ENCODE data around the gene THPO.
"Not testable (repeated sequence)": the region's sequence is repeated elsewhere in the genome, so short reads cannot be mapped to it uniquely, and the experiment has no call there.

Gene THPO

DNA sequence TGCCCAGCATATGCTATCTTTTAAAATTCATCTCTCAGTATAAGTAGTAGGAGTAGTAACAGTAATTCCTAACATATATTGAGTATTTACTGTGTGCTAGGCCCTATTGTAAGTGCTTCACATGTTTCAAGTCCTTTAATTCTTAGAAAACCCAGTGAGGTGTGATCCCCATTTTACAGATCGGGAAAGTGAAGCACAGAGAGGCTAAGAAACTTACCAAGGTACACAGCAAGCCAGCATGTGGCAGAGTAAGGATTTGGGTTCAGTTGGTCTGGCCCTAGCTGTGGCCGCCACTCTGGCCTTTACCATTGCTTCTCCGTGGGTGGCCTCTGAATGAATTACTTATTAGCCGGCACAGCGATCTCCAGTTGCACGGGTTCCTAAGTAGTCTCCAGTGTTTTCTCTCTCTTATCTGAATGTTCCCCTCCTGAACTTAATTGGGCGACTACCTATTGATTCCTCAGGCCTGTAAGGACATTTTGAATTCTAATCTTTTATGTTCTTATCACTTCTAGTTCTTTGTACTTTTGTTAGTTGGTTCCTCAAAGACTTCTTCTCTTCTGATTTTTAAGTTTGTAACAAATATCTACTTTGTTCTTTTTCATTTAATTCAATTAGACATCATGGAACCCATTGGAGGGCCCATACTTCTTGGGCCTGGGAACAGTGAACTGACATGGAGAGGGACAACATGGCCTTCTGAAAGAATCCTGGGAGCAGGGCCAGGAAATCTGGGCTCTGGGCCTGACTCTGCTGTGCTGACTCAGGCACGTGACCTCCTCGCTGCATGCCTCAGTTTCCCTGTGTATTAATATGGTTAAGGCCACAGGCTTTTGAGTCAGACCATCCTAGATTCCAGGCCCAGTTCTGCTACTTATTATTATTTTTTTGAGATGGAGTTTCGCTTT is 28.2 kb downstream of the THPO start:
- DNase-seq (ENCODE audit: low read depth): no peak

- DNase-seq (ENCODE audit: low read depth): no peak
Measured at GRCh38 chr3:184348057-184348382, 30.0 kb downstream of the THPO start.

DNA sequence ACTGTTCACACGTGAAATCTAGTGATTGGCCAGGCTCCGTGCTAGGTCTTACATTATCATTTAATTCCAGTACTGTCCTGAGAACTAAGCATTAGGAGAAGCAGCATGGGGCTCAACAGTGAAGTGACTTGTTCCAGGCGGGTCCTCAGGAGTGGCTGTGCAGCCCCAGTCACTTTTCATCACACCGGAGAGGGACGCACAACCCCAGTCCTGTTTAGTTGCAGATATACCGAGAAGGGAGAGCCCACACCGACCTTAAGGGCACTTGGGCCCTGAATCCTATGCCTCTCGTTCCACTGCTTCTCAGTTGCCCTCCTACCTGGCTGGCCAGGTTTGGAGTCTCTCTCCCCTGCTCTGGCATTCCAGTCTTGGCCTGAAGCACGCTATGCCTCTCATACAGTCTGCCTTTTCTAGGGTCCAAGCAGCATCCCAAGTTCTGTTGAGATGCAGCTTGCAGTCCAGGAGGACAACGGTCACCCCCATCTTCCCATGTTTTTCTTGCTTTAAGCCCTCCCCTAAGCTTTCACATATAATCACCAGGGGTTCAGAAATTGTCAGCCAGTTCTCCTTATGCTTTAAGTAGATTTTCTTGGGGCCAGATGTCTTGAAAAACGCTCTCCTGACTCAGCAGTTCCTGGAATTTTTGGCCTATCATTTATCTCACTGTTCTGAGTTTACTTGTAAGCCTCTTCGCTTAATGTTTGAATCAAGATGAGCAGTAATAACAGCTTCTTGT is 30.5 kb downstream of the THPO start:
- DNase-seq (ENCODE audit: low read depth): no peak

- DNase-seq (ENCODE audit: low read depth): no peak
Measured at GRCh38 chr3:184346480-184347190, 31.4 kb downstream of the THPO start.

GRCh38 chr3:184345317-184346144 is 32.5 kb downstream of the THPO start:
- no peak for DNase-seq (ENCODE audit: low read depth)

DNA sequence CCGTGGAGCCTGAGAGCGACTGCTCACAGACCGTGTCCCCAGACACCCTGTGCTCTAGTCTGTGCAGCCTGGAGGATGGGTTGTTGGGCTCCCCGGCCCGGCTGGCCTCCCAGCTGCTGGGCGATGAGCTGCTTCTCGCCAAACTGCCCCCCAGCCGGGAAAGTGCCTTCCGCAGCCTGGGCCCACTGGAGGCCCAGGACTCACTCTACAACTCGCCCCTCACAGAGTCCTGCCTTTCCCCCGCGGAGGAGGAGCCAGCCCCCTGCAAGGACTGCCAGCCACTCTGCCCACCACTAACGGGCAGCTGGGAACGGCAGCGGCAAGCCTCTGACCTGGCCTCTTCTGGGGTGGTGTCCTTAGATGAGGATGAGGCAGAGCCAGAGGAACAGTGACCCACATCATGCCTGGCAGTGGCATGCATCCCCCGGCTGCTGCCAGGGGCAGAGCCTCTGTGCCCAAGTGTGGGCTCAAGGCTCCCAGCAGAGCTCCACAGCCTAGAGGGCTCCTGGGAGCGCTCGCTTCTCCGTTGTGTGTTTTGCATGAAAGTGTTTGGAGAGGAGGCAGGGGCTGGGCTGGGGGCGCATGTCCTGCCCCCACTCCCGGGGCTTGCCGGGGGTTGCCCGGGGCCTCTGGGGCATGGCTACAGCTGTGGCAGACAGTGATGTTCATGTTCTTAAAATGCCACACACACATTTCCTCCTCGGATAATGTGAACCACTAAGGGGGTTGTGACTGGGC is 33.3 kb downstream of the THPO start:
- DNase-seq (ENCODE audit: low read depth): no peak

GRCh38 chr3:184343200-184343876 is 34.7 kb downstream of the THPO start:
- DNase-seq (ENCODE audit: low read depth): no peak

GRCh38 chr3:184341925-184342324 is 36.1 kb downstream of the THPO start:
- no peak for DNase-seq (ENCODE audit: low read depth)

DNA sequence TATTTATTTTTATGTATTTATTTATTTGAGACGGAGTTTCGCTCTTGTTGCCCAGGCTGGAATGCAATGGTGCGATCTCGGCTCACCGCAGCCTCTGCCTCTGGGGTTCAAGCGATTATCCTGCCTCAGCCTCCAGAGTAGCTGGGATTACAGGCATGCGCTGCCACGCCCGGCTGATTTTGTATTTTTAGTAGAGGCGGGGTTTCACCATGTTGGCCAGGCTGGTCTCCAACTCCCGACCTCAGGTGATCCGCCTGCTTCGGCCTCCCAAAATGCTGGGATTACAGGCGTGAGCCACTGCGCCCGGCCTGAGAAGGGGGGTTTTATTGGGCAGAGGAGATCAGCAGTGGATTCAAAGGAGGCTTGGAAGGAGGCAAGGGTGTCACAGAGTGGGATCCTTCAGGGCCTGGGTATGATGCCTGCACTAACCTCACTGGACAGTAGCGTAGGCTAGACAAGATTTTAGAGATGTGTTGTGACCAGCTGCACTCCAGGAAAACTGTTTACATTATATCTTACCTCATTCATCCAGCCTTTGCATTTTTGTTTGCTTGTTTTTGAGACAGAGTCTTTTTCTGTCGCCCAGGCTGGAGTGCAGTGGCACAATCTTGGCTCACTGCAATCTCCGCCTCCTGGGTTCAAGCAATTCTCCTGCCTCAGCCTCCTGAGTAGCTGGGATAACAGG is 38.4 kb downstream of the THPO start:
- DNase-seq (ENCODE audit: low read depth): not testable (repeated sequence)

DNA sequence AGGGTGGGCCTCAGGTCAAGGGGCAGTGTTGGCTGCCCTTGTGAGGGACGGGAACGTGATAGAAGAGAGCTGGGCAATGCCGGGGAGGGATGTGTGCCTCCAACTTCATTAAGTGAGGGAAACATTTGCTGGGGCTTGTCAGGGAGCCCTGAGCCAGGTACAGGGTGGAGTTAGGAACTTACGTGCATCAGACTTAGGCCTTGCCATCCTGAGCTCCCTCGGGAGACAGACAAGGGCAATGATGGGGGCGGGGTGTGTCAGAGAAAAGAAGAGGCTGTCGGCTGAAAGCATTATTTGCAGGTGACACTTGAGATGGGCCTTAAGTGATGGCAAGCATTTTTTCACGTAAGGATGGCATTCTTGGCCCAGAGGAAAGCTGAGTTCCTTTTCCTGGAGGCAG is 39.0 kb downstream of the THPO start:
- DNase-seq (ENCODE audit: low read depth): no peak

DNA sequence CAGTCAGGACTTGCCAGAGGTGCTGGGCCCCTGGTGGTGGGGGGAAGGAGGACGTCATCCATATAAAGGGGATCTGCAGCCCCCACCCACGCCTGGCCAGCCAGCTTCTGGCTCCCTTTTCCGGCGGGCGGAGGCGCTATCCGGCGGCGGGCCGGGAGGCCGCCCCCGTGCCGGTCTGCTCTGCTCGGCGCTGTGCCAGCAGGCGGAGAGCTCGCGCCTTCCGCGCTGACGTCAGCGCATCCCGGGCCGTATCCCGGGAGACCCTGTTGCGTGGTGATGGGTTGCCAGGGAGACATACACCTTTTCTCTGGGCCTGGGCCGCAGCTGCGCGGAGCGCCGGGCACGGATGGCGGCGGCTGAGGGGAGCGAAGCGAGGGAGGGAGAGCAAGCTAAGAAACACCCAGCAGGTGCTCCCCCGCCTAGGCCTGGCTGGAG is 39.5 kb downstream of the THPO start:
- no peak for DNase-seq (ENCODE audit: low read depth)

DNA sequence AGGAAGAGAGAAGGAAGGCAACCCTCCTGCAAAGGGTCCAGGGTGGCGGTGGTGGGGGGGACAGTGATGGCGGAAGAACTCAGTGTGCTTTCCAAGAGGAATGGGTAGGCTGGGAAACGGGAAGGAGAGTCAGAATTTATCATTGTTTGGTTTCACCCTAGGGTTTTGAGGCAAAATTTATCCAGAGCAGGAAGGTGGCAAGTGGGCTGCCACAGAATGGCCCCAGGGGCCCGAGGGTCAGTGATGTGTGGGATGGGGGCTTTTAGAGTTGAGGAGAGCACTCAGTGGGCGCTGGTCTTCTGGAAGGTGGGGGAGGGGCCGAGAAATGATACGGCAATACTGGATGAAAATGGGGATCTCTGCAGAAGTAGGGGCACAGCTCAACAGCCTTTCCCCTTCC is 40.0 kb downstream of the THPO start:
- no peak for DNase-seq (ENCODE audit: low read depth)

DNA sequence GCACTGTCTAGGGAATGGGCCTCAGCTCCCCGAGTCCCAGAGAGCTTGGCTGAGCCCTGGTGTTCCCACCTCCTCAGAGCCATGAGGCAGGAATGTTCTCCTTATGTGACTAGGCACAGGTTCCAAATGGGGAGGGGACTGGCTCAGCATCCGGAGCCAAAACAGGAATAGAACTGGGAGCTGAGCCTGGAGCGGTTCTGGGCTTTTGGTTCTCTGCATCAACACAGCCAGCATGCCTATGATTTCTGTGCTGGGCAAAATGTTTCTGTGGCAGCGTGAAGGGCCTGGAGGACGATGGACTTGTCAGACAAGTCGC is 40.6 kb downstream of the THPO start, which contains the start of gene FAM131A:
TSS of gene FAM131A (plus strand) at position 202 of the 316 bp plus-strand sequence. CDS start at position 233, 31 bp downstream.
- DNase-seq (ENCODE audit: low read depth): no peak

GRCh38 chr3:184336547-184337398 is 41.2 kb downstream of the THPO start:
- no peak for DNase-seq (ENCODE audit: low read depth)

DNA sequence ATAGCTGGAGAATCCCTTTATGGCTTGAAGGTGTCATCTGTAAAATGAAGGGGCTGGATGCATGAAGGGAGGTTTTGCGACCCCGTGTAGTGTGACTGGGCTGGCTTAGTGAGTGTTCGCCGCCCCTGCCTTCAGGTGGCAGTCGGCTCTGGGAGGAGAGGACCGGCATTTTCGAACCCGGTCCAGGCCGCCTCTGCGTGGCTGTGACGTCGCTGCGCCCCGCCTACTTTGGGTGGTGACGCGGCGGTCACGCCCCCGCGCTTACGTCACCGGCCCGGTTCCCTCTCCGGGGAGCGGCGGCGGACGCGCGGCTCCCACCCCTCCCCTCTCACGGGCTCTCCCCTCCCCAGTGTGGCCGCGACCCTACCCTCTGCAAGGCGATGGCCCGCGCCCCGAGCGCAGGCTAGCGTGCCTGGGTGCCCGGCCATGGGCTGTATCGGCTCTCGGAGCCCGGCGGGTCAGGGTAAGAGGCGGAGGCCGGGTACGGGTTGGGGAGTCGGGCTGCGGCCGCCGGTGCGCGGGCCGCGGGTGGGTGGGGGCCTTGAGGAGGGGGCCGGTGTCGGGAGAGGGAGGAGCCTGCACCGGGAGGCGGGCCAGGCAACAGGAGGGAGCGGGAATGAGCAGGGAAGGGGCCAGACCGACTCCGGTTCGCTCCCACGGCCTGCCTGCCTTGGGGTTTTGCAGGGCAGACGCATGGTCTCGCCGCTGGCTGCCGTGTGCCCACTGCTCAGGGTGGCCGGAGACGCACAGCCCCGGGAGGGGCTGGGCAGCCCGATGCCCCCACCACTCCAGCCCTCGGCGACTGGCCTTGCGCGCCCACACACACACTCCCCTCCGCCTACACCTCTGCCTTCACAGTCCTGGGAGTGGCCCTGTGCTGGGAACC is 42.1 kb downstream of the THPO start:
- peak; percentile 69 for DNase-seq (ENCODE audit: low read depth)

GRCh38 chr3:184335291-184335660 is 42.7 kb downstream of the THPO start:
- no peak for DNase-seq (ENCODE audit: low read depth)

GRCh38 chr3:184334470-184335158 is 43.4 kb downstream of the THPO start:
- DNase-seq (ENCODE audit: low read depth): peak; percentile 24

Measured in activated gamma-delta T cell treated with anti-CD3 and anti-CD28 coated beads, Interleukin-2, amount 50 U/mL, for 16 hours (primary cell).